H9 (cell line): Measurements from ENCODE around the gene TMEM170B. TPM values are rescaled to one million over a fixed set of nuclear protein-coding genes. Genes with fewer than 3 reads are reported as not detected.

ENCODE experiments used
- DNase-seq: peaks from one replicate; pipeline ENCODE4 v3.0.0-alpha.2; 2017
- H2AFZ ChIP-seq: one replicate; pipeline ENCODE4 v1.6.1; 2013; ENCODE audit warnings: mild to moderate bottlenecking, low read length, control low read depth, moderate library complexity
- H2AK5ac ChIP-seq: 2 replicates; pipeline ENCODE4 v1.6.1; 2013; ENCODE audit warnings: low read length, control low read depth, mixed read lengths; ENCODE audit not compliant: insufficient read length
- H2BK120ac ChIP-seq: one replicate; pipeline ENCODE4 v1.6.1; 2013; ENCODE audit warnings: low read depth, mild to moderate bottlenecking, low read length, control low read depth, inconsistent platforms; ENCODE audit not compliant: poor library complexity, severe bottlenecking
- H2BK12ac ChIP-seq: 2 replicates; pipeline ENCODE4 v1.6.1; 2013; ENCODE audit warnings: low read length, control low read depth, mixed read lengths, low read depth; ENCODE audit not compliant: insufficient read length
- H2BK15ac ChIP-seq: 2 replicates; pipeline ENCODE4 v1.6.1; 2013; ENCODE audit warnings: low read depth, low read length, control low read depth
- H2BK20ac ChIP-seq: one replicate; pipeline ENCODE4 v1.6.1; 2013; ENCODE audit warnings: low read depth, mild to moderate bottlenecking, low read length, control low read depth, inconsistent platforms; ENCODE audit not compliant: poor library complexity, severe bottlenecking
- H2BK5ac ChIP-seq: 2 replicates; pipeline ENCODE4 v1.6.1; 2013; ENCODE audit warnings: low read length, control low read depth, mixed read lengths; ENCODE audit not compliant: insufficient read length
- H3K14ac ChIP-seq: 2 replicates; pipeline ENCODE4 v1.6.1; 2013; ENCODE audit warnings: low read length, control low read depth; ENCODE audit not compliant: insufficient read depth
- H3K18ac ChIP-seq: 2 replicates; pipeline ENCODE4 v1.6.1; 2013; ENCODE audit warnings: low read depth, mild to moderate bottlenecking, mixed read lengths, low read length, control low read depth; ENCODE audit not compliant: insufficient read length
- H3K23ac ChIP-seq: 2 replicates; pipeline ENCODE4 v1.6.1; 2013; ENCODE audit warnings: low read length, control low read depth, mixed read lengths, low read depth; ENCODE audit not compliant: insufficient read length
- H3K23me2 ChIP-seq: 2 replicates; pipeline ENCODE4 v1.6.1; 2013; ENCODE audit warnings: low read depth, mild to moderate bottlenecking, mixed read lengths, low read length, control low read depth; ENCODE audit not compliant: insufficient read length, poor library complexity, severe bottlenecking
- H3K27ac ChIP-seq: 2 replicates; pipeline ENCODE4 v1.5.1; 2013; ENCODE audit warnings: low read length, control low read depth, mixed read lengths, low read depth; ENCODE audit not compliant: insufficient read length
- H3K27me3 ChIP-seq: 2 replicates; pipeline ENCODE4 v1.6.1; 2013; ENCODE audit warnings: low read length, control low read depth, inconsistent platforms; ENCODE audit not compliant: insufficient read depth
- H3K4ac ChIP-seq: 2 replicates; pipeline ENCODE4 v1.6.1; 2013; ENCODE audit warnings: low read depth, mild to moderate bottlenecking, control low read depth, inconsistent platforms, low read length, moderate library complexity
- H3K4me1 ChIP-seq: 2 replicates; pipeline ENCODE4 v1.6.1; 2013; ENCODE audit warnings: low read length, control low read depth, inconsistent platforms; ENCODE audit not compliant: insufficient read depth
- H3K4me2 ChIP-seq: 2 replicates; pipeline ENCODE4 v1.6.1; 2013; ENCODE audit warnings: low read length, control low read depth, mixed read lengths; ENCODE audit not compliant: insufficient read length, insufficient read depth
- H3K56ac ChIP-seq: 2 replicates; pipeline ENCODE4 v1.6.1; 2013; ENCODE audit warnings: low read depth, mild to moderate bottlenecking, mixed read lengths, low read length, control low read depth; ENCODE audit not compliant: insufficient read length
- H3K79me1 ChIP-seq: 2 replicates; pipeline ENCODE4 v1.6.1; 2013; ENCODE audit warnings: low read depth, mild to moderate bottlenecking, moderate library complexity, low read length, control low read depth, inconsistent platforms; ENCODE audit not compliant: insufficient read depth, poor library complexity, severe bottlenecking
- H3K79me2 ChIP-seq: 2 replicates; pipeline ENCODE4 v1.6.1; 2013; ENCODE audit warnings: low read length, control low read depth, inconsistent platforms; ENCODE audit not compliant: insufficient read depth
- H3K9ac ChIP-seq: 2 replicates; pipeline ENCODE4 v1.6.1; 2013; ENCODE audit warnings: low read length, control low read depth, mixed read lengths; ENCODE audit not compliant: insufficient read length; ENCODE audit errors: extremely low read depth
- H3K9me3 ChIP-seq: one replicate; pipeline ENCODE4 v1.6.1; 2013; ENCODE audit warnings: low read depth, low read length, inconsistent platforms; ENCODE audit not compliant: control insufficient read depth
- H3T11ph ChIP-seq: one replicate; pipeline ENCODE4 v1.6.1; 2013; ENCODE audit warnings: mild to moderate bottlenecking, low read length, control low read depth, inconsistent platforms
- H4K20me1 ChIP-seq: one replicate; pipeline ENCODE4 v1.6.1; 2013; ENCODE audit not compliant: control insufficient read depth, insufficient read length, insufficient read depth
- H4K5ac ChIP-seq: 2 replicates; pipeline ENCODE4 v1.6.1; 2013; ENCODE audit warnings: low read depth, mild to moderate bottlenecking, mixed read lengths, low read length, control low read depth; ENCODE audit not compliant: insufficient read length
- H4K8ac ChIP-seq: replicated peaks from 2 replicates; pipeline ENCODE4 v1.6.1; 2013; ENCODE audit warnings: low read length, control low read depth, mixed read lengths, low read depth; ENCODE audit not compliant: insufficient read length
- H4K91ac ChIP-seq: 2 replicates; pipeline ENCODE4 v1.6.1; 2013; ENCODE audit warnings: low read depth, mild to moderate bottlenecking, moderate library complexity, mixed read lengths, low read length, control low read depth; ENCODE audit not compliant: insufficient read length
- H3K27ac Mint-ChIP-seq, 3 experiments: 2 replicates in 2 of 3; 3 replicates in 1 of 3; pipeline ENCODE4 v1.8.0; 2020 to 2021; ENCODE audit warnings: mixed read lengths in 3 of 3, mild to moderate bottlenecking in 1 of 3, moderate library complexity in 1 of 3
- H3K27me3 Mint-ChIP-seq: 2 replicates; pipeline ENCODE4 v1.8.0; 2021; ENCODE audit warnings: low read depth, mild to moderate bottlenecking, moderate library complexity, mixed read lengths
- H3K36me3 Mint-ChIP-seq, 3 experiments: 2 replicates in 2 of 3; 3 replicates in 1 of 3; pipeline ENCODE4 v1.8.0; 2020 to 2021; ENCODE audit warnings: low read depth in 3 of 3, mixed read lengths in 3 of 3; ENCODE audit not compliant: insufficient read depth in 1 of 3
- H3K4me1 Mint-ChIP-seq, 2 experiments: 2 replicates each; pipeline ENCODE4 v1.8.0; 2020; ENCODE audit warnings: mixed read lengths in 2 of 2
- H3K4me3 Mint-ChIP-seq, 2 experiments: 2 replicates in 1 of 2; 3 replicates in 1 of 2; pipeline ENCODE4 v1.8.0; 2020 to 2021; ENCODE audit warnings: mild to moderate bottlenecking in 2 of 2, mixed read lengths in 2 of 2, moderate library complexity in 1 of 2
- H3K9me3 Mint-ChIP-seq, 2 experiments: 2 replicates in 1 of 2; 3 replicates in 1 of 2; pipeline ENCODE4 v1.8.0; 2020; ENCODE audit warnings: mild to moderate bottlenecking in 2 of 2, mixed read lengths in 2 of 2, moderate library complexity in 1 of 2
- CTCF ChIP-seq: fragments of 200-600 bp; sonication (generic); conservative IDR thresholded peaks from 3 replicates; pipeline ENCODE4 v1.8.0; 2021; ENCODE audit warnings: antibody characterized with exemption, mild to moderate bottlenecking
- WGBS: extraction: QIAGEN DNeasy Blood & Tissue Kit; methylation state at CpG from one replicate; pipeline ENCODE4 v1.1.7; 2013; ENCODE audit warnings: missing lambda C conversion rate, low lambda C conversion rate, mixed read lengths; ENCODE audit not compliant: insufficient read length; ENCODE audit errors: extremely low coverage; 5-methylcytosine and 5-hydroxymethylcytosine counted together
- total RNA-seq: library from RNA; stranded (reverse); gene quantifications from 2 replicates; pipeline ENCODE4 v1.2.1, GENCODE V29; 2021

The TMEM170B gene
- total RNA-seq, 1 experiment from 2014 or later, result 2.9 TPM

GRCh38 chr6:11509471-11509870, 28.1 kb upstream of the TMEM170B start:
- Histone ChIP-seq H2BK120ac (no peak overlapping the region), H4K8ac (no peak overlapping the region), H3K4me2 (no peak overlapping the region), H4K91ac (no peak overlapping the region), H3K4me1 (no peaks in the 10 kb centered on the region), H3T11ph (no peak overlapping the region), H3K4ac (no peak overlapping the region), H2BK15ac (no peak overlapping the region), H2AFZ (no peak overlapping the region), H2BK5ac (no peak overlapping the region), H3K27ac (no peak overlapping the region), H3K23ac (no peak overlapping the region), H3K14ac (no peak overlapping the region), H3K27me3 (no peaks in the 10 kb centered on the region), H3K79me1 (no peaks in the 10 kb centered on the region), H4K5ac (no peak overlapping the region), H3K79me2 (no peaks in the 10 kb centered on the region), H3K18ac (no peak overlapping the region), H3K56ac (no peak overlapping the region), H4K20me1 (no peaks in the 10 kb centered on the region), H2BK20ac (no peak overlapping the region), H2BK12ac (no peak overlapping the region), H2AK5ac (no peak overlapping the region), H3K23me2 (no peaks in the 10 kb centered on the region), H3K9me3 (no peaks in the 10 kb centered on the region), H3K9ac (no peak overlapping the region)
- H3K27ac Mint-ChIP-seq, result no peak overlapping the region
- WGBS, result no CpG with 5 or more reads among the region's 3 CpGs
- TF ChIP-seq CTCF, result no peak
- no peak overlapping the region for H3K4me3 Mint-ChIP-seq
- H3K4me1 Mint-ChIP-seq, result no peaks in the 10 kb centered on the region
- no peak for DNase-seq
- H3K36me3 Mint-ChIP-seq, result no peaks in the 10 kb centered on the region
- peaks cover 2% of the 10 kb centered on the region for H3K27me3 Mint-ChIP-seq
- peaks cover 0 to 2% of the 10 kb centered on the region in 2 experiments; a peak in 1 of 5 replicates for H3K9me3 Mint-ChIP-seq
